RWPE2 (cell line): ENCODE results near the gene SMG7.

Experiments used
- ATAC-seq: fragments of 200-7000 bp; cut with Tn5 transposase; 3 replicates; pipeline ENCODE4 v1.9.1; 2021; ENCODE audit warnings: low read depth
- DNase-seq: peaks from one replicate; pipeline ENCODE4 v3.0.0-alpha.2; 2020; ENCODE audit warnings: low spot score
- H3K27ac ChIP-seq: fragments of 450-650 bp; 2 replicates; pipeline ENCODE4 v1.5.1; 2017; ENCODE audit warnings: mild to moderate bottlenecking; ENCODE audit not compliant: poor library complexity, severe bottlenecking
- H3K27me3 ChIP-seq: fragments of 250-450 bp; sonication (Bioruptor Pico); 2 replicates; pipeline ENCODE4 v1.5.1; 2021; ENCODE audit warnings: mild to moderate bottlenecking, moderate library complexity; ENCODE audit not compliant: insufficient read depth, poor library complexity, severe bottlenecking
- H3K36me3 ChIP-seq: fragments of 250-450 bp; sonication (Bioruptor Pico); 2 replicates; pipeline ENCODE4 v1.5.1; 2020; ENCODE audit warnings: low read depth, mild to moderate bottlenecking, moderate library complexity
- H3K4me1 ChIP-seq: fragments of 250-450 bp; sonication (Bioruptor Pico); 2 replicates; pipeline ENCODE4 v1.5.1; 2021; ENCODE audit warnings: mild to moderate bottlenecking, moderate library complexity; ENCODE audit not compliant: insufficient read depth, poor library complexity, severe bottlenecking
- H3K4me3 ChIP-seq: fragments of 250-450 bp; sonication (Bioruptor Pico); 2 replicates; pipeline ENCODE4 v1.5.1; 2021; ENCODE audit warnings: mild to moderate bottlenecking, moderate library complexity; ENCODE audit not compliant: severe bottlenecking
- H3K9me3 ChIP-seq: fragments of 250-450 bp; sonication (Bioruptor Pico); 2 replicates; pipeline ENCODE4 v1.5.1; 2021; ENCODE audit warnings: mild to moderate bottlenecking, moderate library complexity; ENCODE audit not compliant: severe bottlenecking
- TF ChIP-seq, protein P1 (sequence below): fragments of 450-650 bp; IDR thresholded peaks from one replicate; pipeline ENCODE4 v1.5.1; 2017; ENCODE audit warnings: mild to moderate bottlenecking, moderate library complexity; ENCODE audit not compliant: poor library complexity, severe bottlenecking

Gene SMG7

DNA sequence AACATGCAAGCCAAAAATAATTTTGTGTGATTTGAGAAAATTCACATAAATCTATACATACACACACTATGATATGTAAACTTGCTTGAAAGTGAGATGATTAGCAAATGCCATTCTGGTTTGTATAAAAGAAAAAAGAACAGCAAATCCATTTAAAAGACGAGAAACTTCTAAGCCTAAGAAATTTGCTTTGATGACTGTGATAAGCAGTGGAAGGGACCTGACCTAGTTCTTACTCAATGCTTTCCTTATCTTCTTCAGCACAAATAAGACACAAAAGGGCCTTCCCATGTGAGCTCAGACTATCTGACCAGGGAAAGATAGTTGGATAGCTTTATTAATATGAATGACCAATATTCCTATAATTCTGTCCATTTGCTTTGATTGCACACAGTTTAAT, 28.8 kb upstream of the SMG7 start:
- no peaks in the 10 kb centered on the region for H3K27me3 ChIP-seq
- H3K9me3 ChIP-seq, result no peaks in the 10 kb centered on the region
- H3K27ac ChIP-seq, result no peak overlapping the region
- H3K4me3 ChIP-seq, result no peak overlapping the region
- TF ChIP-seq, protein P1, sequence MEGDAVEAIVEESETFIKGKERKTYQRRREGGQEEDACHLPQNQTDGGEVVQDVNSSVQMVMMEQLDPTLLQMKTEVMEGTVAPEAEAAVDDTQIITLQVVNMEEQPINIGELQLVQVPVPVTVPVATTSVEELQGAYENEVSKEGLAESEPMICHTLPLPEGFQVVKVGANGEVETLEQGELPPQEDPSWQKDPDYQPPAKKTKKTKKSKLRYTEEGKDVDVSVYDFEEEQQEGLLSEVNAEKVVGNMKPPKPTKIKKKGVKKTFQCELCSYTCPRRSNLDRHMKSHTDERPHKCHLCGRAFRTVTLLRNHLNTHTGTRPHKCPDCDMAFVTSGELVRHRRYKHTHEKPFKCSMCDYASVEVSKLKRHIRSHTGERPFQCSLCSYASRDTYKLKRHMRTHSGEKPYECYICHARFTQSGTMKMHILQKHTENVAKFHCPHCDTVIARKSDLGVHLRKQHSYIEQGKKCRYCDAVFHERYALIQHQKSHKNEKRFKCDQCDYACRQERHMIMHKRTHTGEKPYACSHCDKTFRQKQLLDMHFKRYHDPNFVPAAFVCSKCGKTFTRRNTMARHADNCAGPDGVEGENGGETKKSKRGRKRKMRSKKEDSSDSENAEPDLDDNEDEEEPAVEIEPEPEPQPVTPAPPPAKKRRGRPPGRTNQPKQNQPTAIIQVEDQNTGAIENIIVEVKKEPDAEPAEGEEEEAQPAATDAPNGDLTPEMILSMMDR, result no peak
- ATAC-seq (no peak), DNase-seq (no peak)
- no peaks in the 10 kb centered on the region for H3K36me3 ChIP-seq
- H3K4me1 ChIP-seq, result no peaks in the 10 kb centered on the region

DNA sequence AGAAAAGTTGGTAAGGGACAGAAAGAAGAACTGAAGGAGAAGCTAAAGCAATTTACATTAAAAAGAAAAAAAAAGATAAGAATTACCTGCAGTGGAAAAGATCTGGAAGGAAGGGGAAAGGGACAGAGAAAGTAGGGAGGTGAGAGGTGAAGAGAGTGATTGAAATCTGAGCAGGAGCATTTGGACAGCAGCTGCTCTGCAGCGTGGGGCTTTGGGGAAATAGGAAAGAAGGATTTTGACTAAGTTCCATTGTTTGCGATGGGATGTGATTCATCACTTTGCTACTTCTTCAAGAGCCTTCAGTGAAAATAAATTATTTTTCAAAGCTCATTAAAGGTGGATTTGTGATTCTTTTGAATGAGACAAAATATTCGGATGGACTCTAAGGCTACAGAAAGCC, 28.1 kb upstream of the SMG7 start:
- no peaks in the 10 kb centered on the region for H3K4me1 ChIP-seq
- DNase-seq (no peak), ATAC-seq (peak; percentile 85)
- peak overlapping the region; percentile 3 for H3K27ac ChIP-seq
- TF ChIP-seq, protein P1, result no peak
- H3K4me3 ChIP-seq, result no peak overlapping the region
- no peaks in the 10 kb centered on the region for H3K36me3 ChIP-seq
- H3K9me3 ChIP-seq, result no peaks in the 10 kb centered on the region
- H3K27me3 ChIP-seq, result no peaks in the 10 kb centered on the region

DNA sequence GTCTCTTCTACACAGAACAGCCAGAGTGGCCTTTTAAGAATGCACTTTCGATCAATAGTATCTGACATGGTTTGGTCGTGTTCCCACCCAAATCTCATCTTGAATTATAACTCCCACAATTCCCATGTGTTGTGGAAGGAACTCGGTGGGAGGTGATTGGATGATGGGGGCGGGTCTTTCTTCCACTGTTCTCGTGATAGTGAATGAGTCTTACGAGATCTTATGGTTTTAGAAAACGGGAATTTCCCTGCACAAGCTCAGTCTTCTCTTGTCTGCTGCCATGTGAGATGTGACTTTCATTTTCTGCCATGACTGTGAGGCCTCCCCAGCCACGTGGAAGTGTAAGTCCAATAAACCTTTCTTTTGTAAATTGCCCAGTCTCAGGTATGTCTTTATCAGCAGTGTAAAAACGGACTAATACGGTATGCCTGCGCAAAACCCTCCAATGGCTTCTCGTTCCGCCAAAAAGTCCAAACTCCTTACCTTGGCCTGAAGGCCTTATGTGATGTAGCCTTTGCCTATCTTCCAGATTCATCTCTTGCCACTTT, 23.0 kb upstream of the SMG7 start:
- TF ChIP-seq, protein P1, result no peak
- no peak overlapping the region for H3K27ac ChIP-seq
- ATAC-seq, result no peak
- H3K4me3 ChIP-seq, result no peak overlapping the region
- no peaks in the 10 kb centered on the region for H3K36me3 ChIP-seq
- H3K4me1 ChIP-seq, result peaks cover 11% of the 10 kb centered on the region
- H3K27me3 ChIP-seq, result no peaks in the 10 kb centered on the region
- no peaks in the 10 kb centered on the region for H3K9me3 ChIP-seq
- no peak for DNase-seq

DNA sequence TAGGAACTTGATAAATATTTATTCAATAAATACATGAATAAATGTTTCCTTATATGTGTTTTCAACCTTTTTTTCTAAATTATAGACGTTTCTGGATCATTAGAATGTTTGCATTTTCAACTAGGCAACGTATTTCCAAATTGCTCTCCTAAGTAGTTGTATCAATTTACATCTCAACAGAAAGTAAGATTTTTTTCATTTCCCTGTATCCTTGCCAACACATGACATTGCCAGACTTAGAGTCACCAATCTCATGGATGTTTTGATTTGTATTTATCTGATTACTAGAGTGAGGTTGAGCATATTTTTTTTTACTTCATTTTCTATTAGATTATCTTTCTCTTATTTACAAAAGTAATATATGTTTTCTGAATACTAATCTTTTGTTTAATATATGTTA, 22.2 kb upstream of the SMG7 start:
- Histone ChIP-seq H3K4me1 (peaks cover 15% of the 10 kb centered on the region), H3K27me3 (no peaks in the 10 kb centered on the region), H3K4me3 (no peak overlapping the region), H3K36me3 (no peaks in the 10 kb centered on the region), H3K27ac (no peak overlapping the region), H3K9me3 (no peaks in the 10 kb centered on the region)
- ATAC-seq (no peak), DNase-seq (no peak)
- TF ChIP-seq, protein P1, result no peak

DNA sequence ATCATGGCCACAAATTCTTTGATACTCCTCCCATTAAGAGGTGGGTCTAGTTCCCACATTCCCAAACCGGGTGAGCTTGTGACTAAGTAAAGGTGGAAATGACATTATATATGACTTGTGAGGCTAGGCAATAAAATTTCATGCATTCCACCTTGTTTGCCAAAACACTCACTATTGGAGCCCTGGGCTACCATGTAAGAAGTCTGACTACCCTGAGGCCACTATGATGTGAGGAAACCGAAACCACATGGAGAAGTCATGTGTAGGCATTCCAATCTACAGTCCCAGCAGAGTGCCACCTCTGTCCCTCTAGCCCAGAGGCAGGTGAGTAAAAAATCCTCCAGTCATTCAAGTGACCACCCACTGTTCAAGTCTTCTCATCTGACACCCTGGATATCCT, 17.9 kb upstream of the SMG7 start:
- Histone ChIP-seq H3K4me3 (no peak overlapping the region), H3K36me3 (no peaks in the 10 kb centered on the region), H3K27me3 (no peaks in the 10 kb centered on the region), H3K9me3 (no peaks in the 10 kb centered on the region), H3K27ac (peak overlapping the region; percentile 25), H3K4me1 (peaks cover 15% of the 10 kb centered on the region)
- DNase-seq, result no peak
- ATAC-seq, result peak; percentile 77
- TF ChIP-seq, protein P1, result no peak
